ENCODE measurements around the gene GMPPB. TPM values are rescaled to one million over a fixed set of nuclear protein-coding genes. Genes with fewer than 3 reads are reported as not detected.

Gene GMPPB
- total and polyA plus RNA-seq, 9 of the 15 experiments (the other 6 are each of a cell fraction or from before 2014, with no cell fraction given): 0.53 to 17.4 (median 8.1) TPM

GRCh38 chr3:49720855-49721595, 2.7 kb downstream of the GMPPB start:
- FAIRE-seq: no peak
- H3K36me3 ChIP-seq (ENCODE audit: control insufficient read depth, insufficient read depth, low read length): peaks cover 65% of the 10 kb centered on the region; the same call in 2 of the 3 replicates

More at GRCh38 chr3:49720855-49721595, 2.7 kb downstream of the GMPPB start:
- H3K9ac ChIP-seq (ENCODE audit: insufficient read depth in 1 of 2, low read depth in 2 of 2, low read length in 2 of 2): no peak overlapping the region
- peaks cover 2 to 41% of the 10 kb centered on the region in 2 experiments; a peak in 4 of 5 replicates for H3K4me1 ChIP-seq (replicated peaks in 1 of 2; ENCODE audit: control insufficient read depth in 2 of 2, insufficient read depth in 2 of 2, low read length in 2 of 2)
- no peaks in the 10 kb centered on the region for H3K9me3 ChIP-seq (replicated peaks; ENCODE audit: control insufficient read depth, insufficient read depth, low read depth, low read length)
- CTCF ChIA-PET (ENCODE audit: low intra/inter-chr PET ratio): no interaction called here
- TSS peak; percentile 47 for BruUV-seq (replicated peaks)
- DNase-seq (ENCODE audit: extremely low read depth in 1 of 4, low spot score in 3 of 4): no peak
- no peak overlapping the region for H3K27ac ChIP-seq (ENCODE audit: extremely low read depth, low read depth, low read length)
- no peaks in the 10 kb centered on the region for H3K27me3 ChIP-seq (ENCODE audit: control insufficient read depth in 2 of 2, insufficient read depth in 2 of 2, low read length in 2 of 2)
- intact Hi-C loops (cut with micrococcal nuclease): loop anchor here (5.0 kb wide), 1 partner anchor 116 kb away; no protein-coding TSS in a partner anchor
- H3K4me2 ChIP-seq (ENCODE audit: insufficient read depth, low read length): no peak overlapping the region
- POLR2A ChIA-PET: interaction anchor here (0.6 to 1.1 kb wide), 4 partner anchors 10 to 116 kb away, joined by 3 read pairs; no protein-coding TSS in a partner anchor
- in situ Hi-C loops (cut with MboI): no loop called here
- H4K20me1 ChIP-seq (replicated peaks; ENCODE audit: control insufficient read depth, insufficient read depth, low read length): 0 out of 2 replicates have a peak, but pooled peaks cover 3% of the 10 kb centered on the region
- H2AFZ ChIP-seq (ENCODE audit: low read depth, low read length): no peak overlapping the region
- H3K79me2 ChIP-seq (ENCODE audit: control insufficient read depth, insufficient read depth, low read length): peaks cover 12% of the 10 kb centered on the region
- no peak overlapping the region for H3K4me3 ChIP-seq
- no peak for ATAC-seq
- TF ChIP-seq POLR2G (IDR thresholded peaks at IDR 0.05; ENCODE audit: low read depth, low read length) (peak; percentile 53; the same call in 1 of the 2 replicates), TAL1 (IDR thresholded peaks at IDR 0.05) (no peak), RHOXF2B (CRISPR knock-in tag; conservative IDR thresholded peaks at IDR 0.05) (no peak), RBFOX2 (IDR thresholded peaks at IDR 0.05; ENCODE audit: low read depth, low read length) (peak; percentile 56), KAT8 (IDR thresholded peaks at IDR 0.05; ENCODE audit: low read depth) (no peak), FUS (optimal IDR thresholded peaks at IDR 0.05; ENCODE audit: low read depth, low read length) (no peak), KDM5B (IDR thresholded peaks at IDR 0.05; ENCODE audit: insufficient replicate concordance, low read depth, low read length) (peak; percentile 29), POLR2A (conservative IDR thresholded peaks at IDR 0.05) (peak; percentile 53), POLR2AphosphoS2 (IDR thresholded peaks at IDR 0.05; ENCODE audit: low read length) (peak; percentile 60; the same call in 1 of the 2 replicates), ZNF407 (IDR thresholded peaks at IDR 0.05; ENCODE audit: low read depth) (no peak), EZH2 (IDR thresholded peaks at IDR 0.05; ENCODE audit: borderline replicate concordance, low read depth, low read length) (no peak)
- 66% methylated on average over 4 of the region's 4 CpGs for WGBS (ENCODE audit: insufficient coverage, low coverage, missing lambda C conversion rate)
- H3K9me1 ChIP-seq (ENCODE audit: control insufficient read depth, insufficient read depth, low read length): no peaks in the 10 kb centered on the region

All from K562 (cell line).